NCI-H748 treated with DMSO at 0.1 percent for 48 hours (cell line): ENCODE data around the gene CAPN11.
"Not testable (repeated sequence)": the region's sequence is repeated elsewhere in the genome, so short reads cannot be mapped to it uniquely, and the experiment has no call there.

Experiments
- DNase-seq: peaks from one replicate; lab custom pipeline; 2025; lab: John Stamatoyannopoulos, UW

The CAPN11 gene

DNA sequence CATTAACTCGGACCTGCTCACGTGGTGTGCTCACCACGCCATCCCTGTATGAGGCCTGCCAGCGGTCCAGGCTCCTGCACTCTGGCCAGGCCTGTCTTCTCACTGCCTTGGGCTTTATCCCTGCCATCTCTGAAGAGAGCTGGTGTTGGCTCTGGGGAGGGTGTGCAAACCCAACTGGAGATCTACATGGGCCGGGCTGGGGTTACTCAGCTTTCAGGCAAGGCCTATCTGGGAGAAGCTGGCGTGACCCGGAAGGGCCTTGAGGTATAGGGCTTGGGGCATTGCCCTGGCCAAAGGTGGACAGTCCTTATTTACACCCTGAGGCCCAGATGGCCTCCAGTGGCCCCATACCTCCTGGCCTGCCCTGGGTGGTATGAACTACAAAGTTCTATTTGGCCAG lies 69.8 kb downstream of the CAPN11 start:
- DNase-seq = no peak

DNA sequence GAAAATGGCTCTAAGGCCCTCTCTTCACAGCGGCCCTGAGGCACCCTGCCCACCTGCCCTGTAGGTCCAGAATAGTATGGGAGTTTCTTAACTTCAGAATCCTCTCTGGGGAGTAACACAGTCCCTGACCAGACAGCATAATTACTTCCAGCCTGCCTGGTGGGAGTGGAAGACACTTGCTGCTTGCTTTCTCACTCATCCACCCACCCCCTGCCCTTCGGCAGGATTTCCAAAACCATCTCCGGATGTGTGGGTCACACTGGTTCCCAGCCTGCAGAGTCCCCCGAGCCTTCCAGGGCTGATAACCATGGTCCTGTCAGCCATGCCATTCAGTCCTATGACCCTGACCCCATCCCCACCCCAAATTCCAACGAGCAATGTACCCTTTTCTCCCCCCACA lies 70.2 kb downstream of the CAPN11 start:
- no peak for DNase-seq

DNA sequence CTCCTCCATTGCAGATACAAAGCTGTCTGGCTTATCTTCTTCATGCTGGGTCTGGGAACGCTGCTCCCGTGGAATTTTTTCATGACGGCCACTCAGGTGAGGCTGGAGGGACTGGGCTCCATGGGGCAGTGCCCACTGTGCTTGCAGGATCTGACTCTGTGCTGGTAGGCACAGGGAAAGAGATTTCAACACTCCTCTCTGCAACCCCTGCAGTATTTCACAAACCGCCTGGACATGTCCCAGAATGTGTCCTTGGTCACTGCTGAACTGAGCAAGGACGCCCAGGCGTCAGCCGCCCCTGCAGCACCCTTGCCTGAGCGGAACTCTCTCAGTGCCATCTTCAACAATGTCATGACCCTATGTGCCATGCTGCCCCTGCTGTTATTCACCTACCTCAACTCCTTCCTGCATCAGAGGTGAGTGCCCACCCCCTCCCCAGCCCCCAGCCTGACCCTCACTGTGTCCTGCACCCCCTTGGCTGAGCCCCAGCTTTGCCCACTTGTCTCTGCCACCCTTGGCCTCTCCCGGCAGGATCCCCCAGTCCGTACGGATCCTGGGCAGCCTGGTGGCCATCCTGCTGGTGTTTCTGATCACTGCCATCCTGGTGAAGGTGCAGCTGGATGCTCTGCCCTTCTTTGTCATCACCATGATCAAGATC lies 70.9 kb downstream of the CAPN11 start:
- no peak for DNase-seq

DNA sequence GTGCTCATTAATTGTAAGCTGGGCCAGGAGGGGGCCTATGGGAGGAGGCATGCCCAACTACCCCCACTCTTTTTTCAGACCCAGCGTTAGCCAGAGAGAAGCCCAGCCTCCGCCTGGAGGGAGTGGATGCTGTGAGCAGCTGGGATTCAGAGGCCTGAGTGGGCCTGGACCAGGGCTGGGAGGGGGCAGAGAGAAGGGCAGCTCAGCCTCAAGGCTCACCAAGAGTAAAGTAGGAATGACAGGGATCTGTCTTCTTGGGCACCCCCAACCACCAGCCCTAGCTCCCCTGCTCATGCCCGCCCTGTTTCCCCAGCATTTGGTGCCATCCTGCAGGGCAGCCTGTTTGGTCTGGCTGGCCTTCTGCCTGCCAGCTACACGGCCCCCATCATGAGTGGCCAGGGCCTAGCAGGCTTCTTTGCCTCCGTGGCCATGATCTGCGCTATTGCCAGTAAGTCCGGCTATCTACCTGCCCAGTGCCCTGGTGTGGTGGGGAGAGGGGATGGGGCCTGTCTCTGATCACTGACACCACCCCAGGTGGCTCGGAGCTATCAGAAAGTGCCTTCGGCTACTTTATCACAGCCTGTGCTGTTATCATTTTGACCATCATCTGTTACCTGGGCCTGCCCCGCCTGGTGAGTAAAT lies 71.5 kb downstream of the CAPN11 start:
- DNase-seq = no peak

DNA sequence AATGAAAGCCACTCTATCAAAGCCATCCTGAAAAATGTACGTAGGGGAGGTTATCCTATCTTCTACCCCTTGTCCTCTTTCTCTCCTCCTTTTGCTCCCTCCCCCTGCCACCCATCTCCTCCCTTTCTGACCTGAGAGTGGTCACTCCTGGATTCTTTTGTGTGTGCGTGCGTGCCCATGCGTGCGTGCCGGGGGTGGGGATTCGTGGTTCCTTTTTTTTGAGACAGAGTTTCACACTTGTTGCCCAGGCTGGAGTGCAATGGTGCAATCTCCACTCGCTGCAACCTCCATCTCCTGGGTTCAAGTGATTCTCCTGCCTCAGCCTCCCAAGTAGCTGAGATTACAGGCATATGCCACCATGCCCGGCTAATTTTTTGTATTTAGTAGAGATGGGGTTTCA lies 72.8 kb downstream of the CAPN11 start:
- DNase-seq = not testable (repeated sequence)

DNA sequence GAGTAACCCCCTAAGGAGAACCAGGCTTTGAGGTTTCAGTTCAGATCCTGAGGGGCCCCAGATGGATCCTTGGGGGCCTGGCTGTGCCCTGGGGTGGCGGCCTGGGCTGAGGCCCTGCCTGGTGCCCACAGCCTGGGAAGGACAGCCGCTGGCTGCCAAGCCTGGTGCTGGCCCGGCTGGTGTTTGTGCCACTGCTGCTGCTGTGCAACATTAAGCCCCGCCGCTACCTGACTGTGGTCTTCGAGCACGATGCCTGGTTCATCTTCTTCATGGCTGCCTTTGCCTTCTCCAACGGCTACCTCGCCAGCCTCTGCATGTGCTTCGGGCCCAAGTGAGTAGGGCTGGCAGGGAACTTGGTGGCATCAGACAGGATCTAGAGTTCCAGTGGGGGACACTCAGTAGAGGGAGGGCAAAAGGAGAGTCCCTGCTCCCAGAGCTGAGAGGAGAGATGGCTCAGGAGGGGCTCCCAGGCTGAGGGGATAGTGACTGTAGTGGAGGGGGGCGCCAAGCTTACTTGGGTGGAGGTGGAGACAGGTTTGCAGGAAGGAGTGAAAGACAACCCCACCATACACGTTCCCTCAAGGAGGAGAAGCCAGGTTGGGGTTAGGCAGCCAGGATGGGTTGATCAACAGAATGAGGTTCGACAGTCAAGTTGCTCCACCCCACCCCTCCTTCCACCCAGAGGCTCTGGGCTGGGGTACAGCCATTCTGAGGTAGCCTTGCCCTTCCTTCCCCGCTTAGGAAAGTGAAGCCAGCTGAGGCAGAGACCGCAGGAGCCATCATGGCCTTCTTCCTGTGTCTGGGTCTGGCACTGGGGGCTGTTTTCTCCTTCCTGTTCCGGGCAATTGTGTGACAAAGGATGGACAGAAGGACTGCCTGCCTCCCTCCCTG lies 74.3 kb downstream of the CAPN11 start:
- DNase-seq = no peak

DNA sequence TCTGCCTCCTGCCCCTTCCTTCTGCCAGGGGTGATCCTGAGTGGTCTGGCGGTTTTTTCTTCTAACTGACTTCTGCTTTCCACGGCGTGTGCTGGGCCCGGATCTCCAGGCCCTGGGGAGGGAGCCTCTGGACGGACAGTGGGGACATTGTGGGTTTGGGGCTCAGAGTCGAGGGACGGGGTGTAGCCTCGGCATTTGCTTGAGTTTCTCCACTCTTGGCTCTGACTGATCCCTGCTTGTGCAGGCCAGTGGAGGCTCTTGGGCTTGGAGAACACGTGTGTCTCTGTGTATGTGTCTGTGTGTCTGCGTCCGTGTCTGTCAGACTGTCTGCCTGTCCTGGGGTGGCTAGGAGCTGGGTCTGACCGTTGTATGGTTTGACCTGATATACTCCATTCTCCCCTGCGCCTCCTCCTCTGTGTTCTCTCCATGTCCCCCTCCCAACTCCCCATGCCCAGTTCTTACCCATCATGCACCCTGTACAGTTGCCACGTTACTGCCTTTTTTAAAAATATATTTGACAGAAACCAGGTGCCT lies 75.0 kb downstream of the CAPN11 start:
- DNase-seq = no peak
